KOPT-K1 (cell line): ENCODE measurements around the gene CARS1.
A peak's percentile ranks its signal among the peaks of the same experiment; 100 is the strongest.

Experiments used
- H3K27ac ChIP-seq: fragments of 200-600 bp; sonication (generic); 2 replicates; pipeline ENCODE4 v1.5.1; 2016; ENCODE audit warnings: antibody characterized with exemption, mild to moderate bottlenecking, low read depth, low read length; ENCODE audit not compliant: poor library complexity, severe bottlenecking
- H3K36me3 ChIP-seq: fragments of 200-600 bp; sonication (generic); 2 replicates; pipeline ENCODE4 v1.5.1; 2017; ENCODE audit warnings: antibody characterized with exemption, mild to moderate bottlenecking, low read length, moderate library complexity; ENCODE audit not compliant: insufficient read depth
- H3K9me3 ChIP-seq: fragments of 200-600 bp; sonication (generic); 2 replicates; pipeline ENCODE4 v1.5.1; 2017; ENCODE audit warnings: antibody characterized with exemption, low read length, mild to moderate bottlenecking; ENCODE audit not compliant: insufficient read depth, poor library complexity, severe bottlenecking

Gene CARS1

DNA sequence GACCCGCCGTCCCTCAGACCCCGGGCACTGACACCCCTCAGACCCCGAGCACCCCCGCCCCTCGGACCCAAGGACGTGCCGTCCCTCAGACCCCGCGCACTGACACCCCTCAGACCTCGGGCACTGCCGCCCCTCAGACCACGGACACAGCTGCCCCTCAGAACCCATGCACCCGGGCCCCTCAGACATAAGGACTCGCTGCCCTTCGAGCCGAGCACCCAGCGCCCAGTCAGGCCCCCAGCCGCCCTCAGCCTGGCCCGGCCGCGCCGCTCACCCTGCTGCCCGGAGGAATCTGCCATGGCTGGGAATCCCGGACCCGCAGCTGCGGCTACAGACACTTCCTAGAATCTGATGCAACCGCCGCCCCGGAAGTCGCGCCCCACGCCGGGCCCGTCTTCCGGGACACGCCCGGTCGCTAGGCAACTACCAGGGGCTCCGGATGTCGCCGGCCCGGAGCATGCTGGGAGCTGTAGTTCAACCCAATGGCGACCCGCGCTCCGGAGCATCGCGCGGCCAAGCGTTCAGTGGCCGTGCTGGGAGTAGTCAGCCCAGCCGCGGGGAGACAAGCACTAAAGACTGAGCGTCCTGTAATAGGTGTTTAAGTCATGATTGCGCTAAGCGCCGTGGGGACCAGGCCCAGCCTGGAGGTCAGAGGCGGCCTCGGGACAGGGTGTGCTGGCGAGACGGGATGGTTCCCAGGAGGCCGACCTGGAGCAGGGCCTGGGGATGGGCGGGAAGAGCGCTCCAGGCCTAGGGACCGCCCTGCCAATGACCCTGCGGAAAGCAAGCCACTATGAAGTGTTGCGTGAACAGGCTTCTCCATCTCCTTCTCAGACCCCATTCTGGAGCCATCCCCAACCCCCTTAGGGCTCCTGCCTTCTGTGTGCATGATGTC, at the start of gene CARS1:
Gene CARS1, minus strand, starts transcription at position 355 of the 895 bp plus-strand sequence. Its CDS starts 56 bp downstream, at position 299.
- Histone ChIP-seq H3K9me3 (no peaks in the 10 kb centered on the region), H3K36me3 (peaks cover 14% of the 10 kb centered on the region; the same call in 1 of the 2 replicates), H3K27ac (peak within 1 kb of the TSS; percentile 80)

DNA sequence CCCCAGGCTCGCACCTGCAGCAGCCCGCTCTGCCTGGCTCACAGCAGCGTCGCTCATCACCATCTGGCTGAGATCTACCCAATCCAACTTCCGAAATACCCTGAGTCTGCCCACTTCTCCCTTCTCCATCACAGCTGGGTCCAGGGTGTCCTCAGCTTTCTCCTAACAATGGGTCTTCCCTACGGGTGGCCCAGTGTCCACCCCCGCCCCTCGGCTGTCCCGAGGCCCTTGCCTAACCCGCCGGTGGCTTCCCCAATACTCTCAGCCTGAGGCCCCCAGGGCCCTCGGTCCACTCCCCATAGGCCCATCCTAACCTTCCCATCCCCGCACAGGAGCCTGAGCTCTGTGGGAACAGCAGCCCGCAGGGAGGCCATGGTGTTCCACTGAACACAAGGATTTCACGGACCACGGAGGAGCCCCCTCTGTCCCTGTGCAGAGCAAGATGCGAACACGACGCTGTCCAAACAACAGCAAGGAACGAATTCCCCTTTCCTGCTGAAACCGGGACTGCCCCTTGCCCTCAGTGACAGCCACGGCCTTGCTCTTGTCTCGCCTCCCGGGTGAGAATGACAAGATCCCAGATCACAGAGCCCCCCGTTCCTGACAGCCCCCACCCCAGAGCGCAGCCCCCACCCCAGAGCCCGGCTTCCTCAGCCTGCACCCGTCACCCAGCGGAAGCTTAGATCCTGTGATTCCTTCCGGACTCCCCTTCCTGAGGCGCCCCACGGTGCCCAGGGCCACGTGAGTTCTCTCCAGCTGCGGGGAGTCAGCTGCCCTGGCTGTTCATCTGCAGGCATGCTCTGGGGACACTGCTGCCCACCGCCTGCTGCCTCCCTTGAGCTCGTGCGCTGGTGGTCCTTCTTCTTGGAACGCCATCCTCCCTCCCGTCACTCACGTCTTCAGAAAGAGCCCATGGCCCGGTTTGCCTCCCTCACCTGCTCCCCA, 48.8 kb upstream of the CARS1 start:
- Histone ChIP-seq H3K27ac (no peak overlapping the region), H3K36me3 (peaks cover 82% of the 10 kb centered on the region), H3K9me3 (no peaks in the 10 kb centered on the region)

DNA sequence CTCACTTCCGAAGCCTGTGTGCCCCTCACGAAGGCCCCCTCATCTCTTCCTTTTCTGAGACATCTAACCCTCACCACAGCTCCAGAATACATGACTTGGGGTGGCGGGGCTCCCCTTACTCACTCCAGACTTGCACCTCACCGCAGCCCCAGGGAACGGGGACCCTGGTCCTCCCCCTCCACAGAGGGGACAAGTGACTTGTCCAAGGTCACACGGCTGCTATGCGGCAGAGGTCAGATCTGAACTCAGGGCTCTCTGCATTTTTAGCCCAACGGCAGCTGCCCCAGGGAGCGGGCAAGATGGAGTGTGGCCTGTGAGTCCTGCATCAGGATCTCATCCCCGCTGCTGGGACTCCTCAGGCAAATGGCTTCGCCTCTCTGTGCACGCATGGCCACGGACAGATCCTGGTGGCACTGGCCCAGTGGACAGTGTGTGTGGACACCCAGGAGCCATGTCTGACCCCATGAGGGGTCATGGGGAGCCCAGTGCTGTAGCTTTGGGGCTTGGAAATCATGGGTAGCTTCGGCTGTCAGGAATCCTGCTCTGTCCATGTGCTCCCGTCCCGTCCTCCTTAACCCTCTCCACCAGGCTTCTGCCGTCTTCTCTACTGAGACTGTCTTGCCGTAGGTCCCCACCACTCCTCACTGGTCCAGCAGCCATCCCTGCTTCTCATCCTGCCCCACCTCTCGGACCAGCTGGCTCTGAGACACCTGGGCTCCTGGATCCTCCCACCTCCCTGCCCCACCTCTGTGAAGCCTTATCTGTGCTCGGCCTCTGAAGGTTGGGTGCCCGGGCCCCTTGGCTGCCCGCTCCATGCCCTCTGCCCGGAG, 48.0 kb upstream of the CARS1 start:
- Histone ChIP-seq H3K9me3 (no peaks in the 10 kb centered on the region), H3K27ac (no peak overlapping the region), H3K36me3 (peaks cover 82% of the 10 kb centered on the region)

DNA sequence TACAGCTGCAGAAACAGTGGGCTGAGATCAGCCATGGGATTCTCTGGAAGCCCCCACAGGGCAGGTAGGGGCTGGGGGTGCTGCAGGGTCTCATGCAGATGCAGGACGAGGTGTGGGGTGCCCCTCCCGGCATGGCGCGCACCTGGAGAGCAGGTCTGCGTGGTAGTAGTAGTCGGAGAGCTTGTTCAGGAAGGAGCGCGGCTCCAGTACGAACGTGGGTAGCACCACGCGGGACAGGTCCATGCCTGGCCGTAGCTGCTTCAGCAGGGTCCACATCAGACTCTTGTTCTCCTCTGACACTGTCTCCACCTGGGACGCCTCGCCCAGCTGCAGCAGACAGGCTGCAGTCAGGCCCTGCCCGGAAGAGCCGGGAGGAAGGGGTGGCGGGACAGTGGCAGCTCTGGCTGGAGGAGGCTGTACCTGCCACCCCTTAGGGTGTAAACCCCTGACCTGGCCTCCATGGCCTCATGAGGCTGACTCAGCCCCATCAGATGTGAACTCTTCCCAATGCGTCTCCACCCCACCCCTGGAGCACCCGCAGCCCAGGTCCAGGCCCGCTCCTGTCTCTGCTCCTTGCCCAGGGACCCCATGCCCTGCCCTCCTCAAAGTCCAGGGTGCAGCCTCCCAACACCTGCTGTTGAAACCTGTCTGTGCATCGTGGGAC, 47.0 kb upstream of the CARS1 start:
- Histone ChIP-seq H3K9me3 (no peaks in the 10 kb centered on the region), H3K36me3 (peaks cover 82% of the 10 kb centered on the region), H3K27ac (no peak overlapping the region)

DNA sequence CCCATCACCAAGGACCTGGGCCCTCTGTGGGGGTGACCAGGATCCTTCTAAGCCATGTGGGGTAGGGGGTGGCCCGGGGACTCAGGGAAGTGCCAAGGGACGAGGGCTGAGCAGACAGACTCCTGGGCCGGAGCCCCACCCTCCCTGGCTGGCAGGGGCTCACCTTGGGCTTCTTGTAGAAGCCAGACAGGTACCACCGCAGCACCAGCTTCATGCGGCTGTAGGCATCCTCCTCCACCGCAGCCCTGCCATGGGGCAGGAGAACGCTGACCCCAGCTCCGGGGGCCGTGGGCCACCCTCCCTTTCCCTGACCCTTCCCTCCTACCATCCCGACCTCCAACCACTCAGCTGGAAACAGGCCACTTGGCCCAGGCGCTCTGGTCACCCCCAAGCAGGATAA, 45.9 kb upstream of the CARS1 start:
- Histone ChIP-seq H3K27ac (no peak overlapping the region), H3K9me3 (no peaks in the 10 kb centered on the region), H3K36me3 (peaks cover 78% of the 10 kb centered on the region)

DNA sequence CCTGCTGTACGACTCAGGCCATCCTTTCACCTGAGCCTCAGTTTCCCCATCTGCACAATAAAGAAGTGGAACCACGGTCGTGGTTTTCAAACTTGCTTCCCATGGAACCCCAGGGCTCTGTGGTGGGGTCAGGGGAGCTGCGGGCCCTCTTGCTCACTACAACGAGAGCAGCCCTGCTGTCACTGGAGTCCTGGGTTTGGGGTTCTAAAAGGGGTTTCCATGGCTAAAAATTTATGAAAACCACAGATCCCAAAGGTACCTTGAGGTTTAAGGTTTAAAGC, 45.4 kb upstream of the CARS1 start:
- H3K9me3 ChIP-seq: no peaks in the 10 kb centered on the region
- no peak overlapping the region for H3K27ac ChIP-seq
- peaks cover 73% of the 10 kb centered on the region for H3K36me3 ChIP-seq

DNA sequence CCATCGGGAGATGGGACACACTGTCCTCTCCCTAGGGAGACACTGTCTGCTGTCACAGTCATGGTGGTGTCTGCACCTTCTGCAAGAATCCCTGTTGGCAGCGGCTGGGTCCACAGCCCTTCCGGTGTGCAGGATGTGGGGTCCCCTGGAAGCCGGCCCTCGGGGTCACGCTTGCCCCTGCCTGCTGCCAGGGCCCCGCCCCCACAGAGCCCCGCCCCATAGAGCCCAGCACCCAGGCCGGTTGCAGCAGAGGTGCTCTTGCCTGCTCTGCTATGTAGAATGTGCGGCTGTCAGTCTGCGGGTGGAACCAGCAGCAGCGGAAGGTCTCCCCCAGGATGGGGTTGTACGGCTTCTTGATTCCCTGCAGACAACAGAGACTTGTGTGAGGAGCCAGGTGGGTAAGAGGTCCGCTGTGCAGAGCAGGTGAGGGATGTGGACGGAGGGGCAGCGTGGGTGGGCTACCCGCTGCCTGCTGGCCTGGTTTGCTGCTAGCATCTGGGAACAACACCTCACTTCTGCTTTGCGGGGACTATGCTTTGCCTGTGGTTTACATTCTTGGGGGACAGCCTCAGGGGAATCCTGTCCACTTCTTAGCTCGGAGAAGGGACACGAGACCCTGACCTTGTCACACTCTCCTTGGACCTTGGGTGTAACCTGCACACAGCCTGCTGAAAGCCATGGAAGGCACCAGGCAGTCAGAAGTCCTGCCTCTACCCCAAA, 44.9 kb upstream of the CARS1 start:
- Histone ChIP-seq H3K9me3 (no peaks in the 10 kb centered on the region), H3K27ac (no peak overlapping the region), H3K36me3 (peaks cover 73% of the 10 kb centered on the region)

DNA sequence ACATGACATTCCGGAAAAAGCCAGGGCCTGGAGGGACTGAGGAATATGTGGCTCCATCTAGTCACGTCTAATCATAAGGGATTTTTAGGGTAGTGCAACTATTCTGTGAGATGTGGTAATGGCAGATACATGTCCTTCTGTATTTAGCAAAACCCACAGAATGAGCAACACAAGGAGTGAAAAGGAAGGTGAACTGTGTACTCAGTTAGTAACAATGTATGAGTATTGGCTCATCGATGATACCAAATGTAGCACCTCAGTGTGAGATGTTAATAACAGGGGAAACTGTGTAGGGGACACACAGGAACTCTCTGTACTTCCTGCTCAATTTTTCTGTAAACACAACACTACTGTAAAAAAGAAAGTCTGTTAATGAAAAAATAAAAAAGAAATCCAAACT, 42.0 kb upstream of the CARS1 start:
- Histone ChIP-seq H3K9me3 (no peaks in the 10 kb centered on the region), H3K27ac (no peak overlapping the region), H3K36me3 (peaks cover 80% of the 10 kb centered on the region)

DNA sequence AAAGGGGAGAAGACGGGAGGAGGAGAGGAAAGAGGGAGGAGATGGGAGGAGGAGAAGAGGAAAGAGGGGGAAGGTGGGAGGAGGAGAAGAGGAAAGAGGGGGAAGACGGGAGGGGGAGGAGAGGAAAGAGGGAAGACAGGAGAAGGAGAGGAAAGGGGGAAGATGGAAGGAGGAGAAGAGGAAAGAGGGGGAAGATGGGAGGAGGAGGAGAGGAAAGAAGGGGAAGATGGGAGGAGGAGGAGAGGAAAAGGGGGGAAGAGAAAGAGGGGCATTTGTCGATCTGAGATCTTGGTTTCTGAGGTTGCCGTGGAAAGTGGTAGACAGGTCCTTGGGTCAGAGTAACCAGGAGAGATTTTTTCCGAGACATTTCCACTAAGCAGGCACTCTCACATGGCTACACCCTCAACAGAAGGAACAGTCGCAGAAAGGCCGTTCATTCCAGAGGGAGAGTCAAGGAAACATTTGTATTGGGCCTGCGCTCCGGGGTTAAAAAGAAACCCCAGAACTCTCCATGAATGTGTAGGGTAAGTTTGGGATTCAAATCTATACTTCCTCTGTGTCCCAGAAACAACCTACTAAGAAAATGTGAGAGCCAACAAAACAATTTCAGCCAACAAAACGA, 39.8 kb upstream of the CARS1 start:
- Histone ChIP-seq H3K9me3 (no peaks in the 10 kb centered on the region), H3K27ac (no peak overlapping the region), H3K36me3 (peaks cover 88% of the 10 kb centered on the region)

DNA sequence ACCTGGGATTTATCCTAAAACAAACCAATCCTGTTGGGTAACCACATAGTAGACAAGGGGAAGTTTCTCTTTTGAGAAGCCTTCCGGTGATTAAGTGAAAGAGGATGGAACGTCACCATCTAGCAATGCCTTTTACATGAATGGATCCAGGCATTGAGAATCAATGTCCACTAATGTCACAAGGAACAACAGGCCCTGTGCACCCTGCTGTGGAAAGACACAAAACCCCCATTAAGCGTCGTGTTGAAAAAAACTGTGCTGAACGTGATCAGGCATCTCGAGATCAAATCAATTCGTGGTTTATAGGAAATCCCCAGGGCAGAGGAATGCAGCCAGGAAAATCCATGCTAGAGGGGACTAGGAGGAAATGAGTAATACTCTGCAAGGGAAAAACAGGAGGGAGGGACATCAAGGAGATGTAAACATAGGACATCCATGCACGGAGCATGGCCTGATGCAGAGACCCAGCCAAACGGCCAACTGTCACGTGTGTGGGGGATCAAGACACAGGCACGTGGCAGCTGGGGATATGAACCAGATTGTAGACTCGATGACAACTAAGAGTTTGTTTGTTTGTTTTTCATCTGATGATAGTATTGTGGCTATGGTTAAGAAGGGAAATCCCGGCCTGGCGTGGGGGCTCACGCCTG, 38.6 kb upstream of the CARS1 start:
- H3K27ac ChIP-seq: no peak overlapping the region
- H3K36me3 ChIP-seq: peaks cover 89% of the 10 kb centered on the region
- no peaks in the 10 kb centered on the region for H3K9me3 ChIP-seq

DNA sequence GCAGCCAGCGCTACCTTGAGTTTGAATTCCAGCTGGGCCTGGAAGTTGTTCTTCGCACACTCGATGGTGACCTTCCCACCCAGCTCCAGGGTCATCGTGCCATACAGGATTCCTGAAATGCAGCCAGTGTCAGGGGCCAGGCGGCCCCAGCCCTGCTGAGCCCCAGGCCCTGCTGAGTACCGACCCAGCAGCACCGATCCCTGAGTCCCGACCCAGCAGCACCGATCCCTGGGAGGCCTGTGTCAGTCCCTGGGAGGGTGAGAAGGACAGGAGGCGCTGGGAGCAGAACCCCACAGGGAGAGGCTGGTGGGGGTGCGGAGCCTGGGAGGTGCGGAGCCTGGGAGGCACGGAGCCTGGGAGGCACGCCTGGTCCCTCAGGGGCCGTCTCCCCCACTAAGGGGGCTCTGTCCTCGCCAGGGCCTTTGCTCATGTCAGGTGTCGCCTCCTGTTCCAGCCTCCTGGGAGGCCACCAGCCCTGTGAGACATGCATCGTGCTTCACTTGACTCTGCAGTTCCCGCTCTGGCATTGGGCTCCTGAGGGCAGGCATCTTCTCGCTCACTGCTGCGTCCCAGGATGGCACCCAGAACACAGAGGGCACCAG, 37.1 kb upstream of the CARS1 start:
- H3K36me3 ChIP-seq: peaks cover 89% of the 10 kb centered on the region
- H3K27ac ChIP-seq: no peak overlapping the region
- no peaks in the 10 kb centered on the region for H3K9me3 ChIP-seq

DNA sequence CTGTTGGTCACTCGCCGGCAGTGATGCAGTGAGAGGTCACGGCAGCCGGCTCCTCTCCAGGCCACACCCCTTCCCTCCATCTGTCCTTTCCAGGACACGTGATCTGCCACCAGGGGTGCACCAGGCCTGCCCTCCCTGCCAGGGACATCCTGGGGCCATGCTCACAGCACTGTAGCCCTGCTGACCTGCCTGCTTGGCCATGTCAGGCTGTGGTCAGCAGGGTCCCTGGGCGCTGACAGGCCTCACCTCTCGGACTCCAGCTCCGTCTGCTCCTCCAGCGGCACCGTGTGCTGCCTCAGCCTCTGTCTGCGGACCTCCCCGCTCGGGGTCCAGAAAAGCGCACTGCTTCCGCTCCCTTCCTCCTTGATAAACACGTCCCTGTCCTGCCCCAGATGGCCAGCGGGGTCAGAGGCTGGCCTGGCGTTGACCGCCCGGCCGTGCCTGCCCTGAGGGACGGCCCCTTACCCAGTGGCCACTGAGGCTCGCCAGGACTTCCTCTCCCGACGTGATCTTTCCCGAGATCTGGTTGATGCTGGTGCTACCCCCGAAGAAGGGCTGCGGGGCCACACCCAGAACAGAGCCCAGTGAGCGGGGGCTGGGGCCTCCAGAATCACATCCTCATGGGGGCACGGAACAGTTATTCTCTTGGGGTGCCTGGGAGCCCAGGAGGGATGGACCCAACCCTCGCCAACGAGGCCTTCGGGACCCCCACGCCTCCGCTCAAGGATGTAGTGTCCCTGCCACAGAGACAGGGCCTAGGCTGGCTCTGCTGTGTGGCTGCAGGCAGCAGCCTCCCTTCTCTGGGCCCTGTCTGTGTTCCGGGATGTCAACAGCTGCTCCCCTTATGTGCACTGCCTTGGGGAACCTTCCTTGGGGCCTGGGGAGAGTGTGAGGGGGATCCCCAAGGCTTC, 36.3 kb upstream of the CARS1 start:
- Histone ChIP-seq H3K9me3 (no peaks in the 10 kb centered on the region), H3K36me3 (peaks cover 89% of the 10 kb centered on the region), H3K27ac (no peak overlapping the region)
